ENCODE data around the gene ZNF213.

Gene ZNF213

DNA sequence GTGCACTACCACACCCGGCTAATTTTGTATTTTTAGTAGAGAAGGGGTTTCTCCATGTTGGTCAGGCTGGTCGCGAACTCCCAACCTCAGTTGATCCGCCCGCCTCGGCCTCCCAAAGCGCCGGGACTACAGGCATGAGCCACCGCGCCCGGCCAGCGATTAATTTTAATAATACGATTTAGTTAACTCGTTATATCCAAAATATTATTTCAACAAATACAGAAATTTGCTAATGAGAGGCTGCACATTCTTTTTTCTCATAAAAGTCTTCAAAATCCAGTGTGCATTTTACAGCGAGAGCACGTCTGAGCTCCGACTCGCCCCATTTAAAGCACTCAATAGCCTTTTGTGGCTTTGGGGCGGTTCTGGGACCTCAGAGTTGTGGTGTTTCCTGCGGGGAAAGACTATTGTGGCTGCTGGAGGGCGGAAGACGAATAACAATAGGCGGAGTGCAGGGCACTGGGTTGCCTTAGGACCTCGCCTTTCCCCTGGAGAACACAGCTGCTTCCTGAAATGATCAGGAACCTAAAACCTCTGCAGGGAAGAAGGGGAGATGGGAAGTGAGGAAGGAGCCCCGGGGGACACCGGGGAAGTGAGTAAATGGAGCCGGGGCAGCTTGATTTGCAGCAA lies 32.9 kb upstream of the ZNF213 start:
- no peak for DNase-seq

GRCh38 chr16:3106205-3106928 lies 28.5 kb upstream of the ZNF213 start:
- peak; percentile 76 for DNase-seq

DNA sequence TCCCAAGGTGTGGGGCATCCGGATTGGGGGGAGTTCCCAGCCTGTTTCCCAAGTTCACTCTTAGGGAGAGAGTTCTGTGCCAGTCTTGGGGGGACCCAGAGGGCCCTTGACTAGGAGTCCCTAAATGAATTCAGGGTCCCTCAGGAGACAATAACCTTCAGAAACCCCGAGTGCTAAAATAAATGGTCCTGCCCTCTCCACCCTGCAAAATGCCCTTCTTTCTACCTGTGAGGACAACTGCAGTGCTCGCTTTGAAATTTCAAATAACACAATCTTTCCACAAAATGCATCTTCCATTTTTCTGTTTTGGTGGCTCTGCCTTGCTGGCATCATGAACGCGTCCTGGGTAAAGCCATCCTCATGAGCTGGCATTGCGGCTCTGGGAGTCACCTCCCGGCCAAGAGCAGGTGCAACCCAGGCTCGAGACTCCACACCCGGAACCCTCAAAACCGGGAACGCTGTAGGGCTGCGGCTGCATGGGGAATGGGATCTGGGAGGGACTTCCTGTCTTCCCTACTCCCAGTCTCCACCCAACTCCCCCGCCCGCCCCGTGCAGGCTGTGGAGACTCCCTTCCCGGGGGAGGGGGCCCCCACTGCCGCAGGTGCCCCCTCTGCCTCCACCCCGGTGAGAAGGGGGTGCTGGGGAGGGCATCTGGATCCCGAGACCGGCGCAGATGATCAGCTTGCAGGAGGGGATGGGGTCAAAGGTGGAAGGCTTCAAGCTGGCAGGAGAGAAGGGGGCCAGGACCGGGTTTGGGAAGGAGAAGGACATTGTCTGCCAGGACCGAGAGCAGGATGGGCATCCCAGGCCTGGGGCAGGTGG lies 22.6 kb upstream of the ZNF213 start, which contains the start of gene ZNF205:
TSS of gene ZNF205 (plus strand) at position 529 of the 823 bp plus-strand sequence. CDS start 845 bp downstream, outside the sequence.
- DNase-seq: peak; percentile 63

GRCh38 chr16:3112881-3113574 lies 21.8 kb upstream of the ZNF213 start:
- DNase-seq: no peak

DNA sequence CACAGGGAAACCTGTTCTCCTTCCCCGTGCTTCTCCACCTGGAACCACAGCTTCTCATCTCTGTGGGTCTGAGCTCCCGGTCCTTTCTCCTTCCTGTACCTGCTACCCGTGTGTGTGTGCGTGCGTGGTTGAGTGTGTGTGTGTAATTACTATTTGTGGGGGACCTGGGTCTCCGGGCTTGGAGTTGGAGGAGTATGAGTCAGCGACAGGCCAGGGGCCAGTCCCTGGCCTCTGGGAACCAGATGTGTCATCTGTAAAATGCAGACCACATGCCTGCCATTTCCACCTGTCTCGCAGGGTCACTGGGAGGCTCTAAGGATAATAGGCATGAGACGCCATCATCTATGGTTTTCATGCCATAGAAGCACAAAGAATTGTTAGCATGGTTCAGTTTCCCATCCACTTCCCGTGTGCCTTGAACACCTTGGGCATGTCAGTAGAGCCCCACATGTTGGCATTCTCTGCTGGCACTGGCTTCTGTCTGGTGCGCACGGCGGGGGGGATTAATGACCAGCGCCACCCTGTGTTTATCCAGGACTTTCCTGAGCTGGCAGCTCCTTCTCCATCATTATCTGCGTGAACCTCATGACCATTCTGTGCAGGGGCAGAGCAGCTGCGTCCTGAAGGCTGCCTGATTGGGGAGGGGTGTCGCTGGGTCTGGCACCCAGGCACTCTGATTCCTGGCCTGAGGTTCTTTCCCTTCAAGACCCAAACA lies 20.9 kb upstream of the ZNF213 start:
- no peak for DNase-seq

GRCh38 chr16:3115003-3115402 lies 19.8 kb upstream of the ZNF213 start:
- no peak for DNase-seq

DNA sequence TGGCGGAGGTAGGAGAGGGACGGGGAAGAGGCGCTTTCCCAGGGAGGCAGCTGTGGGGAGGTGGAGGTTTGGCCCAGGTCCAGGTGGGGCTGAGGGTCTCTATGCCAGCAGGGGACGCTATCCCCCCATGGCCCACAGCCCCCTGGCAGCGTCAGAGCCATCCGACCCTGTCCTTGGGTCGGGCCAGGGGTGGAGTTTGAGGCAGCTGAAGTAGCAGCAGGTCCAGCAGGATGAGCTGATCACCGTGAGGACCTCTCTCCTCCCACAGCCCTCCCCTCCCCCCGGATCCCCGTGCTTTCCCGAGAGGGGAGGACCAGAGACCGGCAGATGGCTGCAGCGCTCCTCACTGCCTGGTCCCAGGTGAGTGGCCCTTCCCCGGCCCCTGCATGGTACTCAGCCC lies 19.3 kb upstream of the ZNF213 start:
- no peak for DNase-seq

- DNase-seq: no peak
Measured at GRCh38 chr16:3118204-3118790, 16.5 kb upstream of the ZNF213 start.

DNA sequence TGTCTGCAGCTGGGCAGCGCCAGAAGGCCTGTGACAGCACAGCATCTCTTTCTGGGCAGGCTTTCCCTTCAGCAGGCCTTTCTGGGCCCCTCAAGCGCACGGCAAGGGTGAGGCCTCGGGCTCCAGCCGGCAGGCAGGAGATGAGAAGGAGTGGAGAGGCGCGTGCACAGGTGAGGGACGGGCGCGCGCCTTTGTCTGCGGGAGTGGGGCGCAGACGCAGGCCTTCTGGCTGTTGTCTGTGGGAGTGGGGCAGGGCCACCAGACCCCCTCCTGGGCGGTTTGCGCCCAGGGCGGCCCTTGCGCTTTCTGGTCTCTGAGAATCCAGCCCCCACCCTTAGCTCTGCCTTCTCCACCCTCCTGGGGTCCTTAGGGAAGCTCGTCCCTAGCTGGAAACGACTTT lies 16.0 kb upstream of the ZNF213 start:
- no peak for DNase-seq

- DNase-seq: no peak
Measured at GRCh38 chr16:3119286-3119685, 15.5 kb upstream of the ZNF213 start.

DNA sequence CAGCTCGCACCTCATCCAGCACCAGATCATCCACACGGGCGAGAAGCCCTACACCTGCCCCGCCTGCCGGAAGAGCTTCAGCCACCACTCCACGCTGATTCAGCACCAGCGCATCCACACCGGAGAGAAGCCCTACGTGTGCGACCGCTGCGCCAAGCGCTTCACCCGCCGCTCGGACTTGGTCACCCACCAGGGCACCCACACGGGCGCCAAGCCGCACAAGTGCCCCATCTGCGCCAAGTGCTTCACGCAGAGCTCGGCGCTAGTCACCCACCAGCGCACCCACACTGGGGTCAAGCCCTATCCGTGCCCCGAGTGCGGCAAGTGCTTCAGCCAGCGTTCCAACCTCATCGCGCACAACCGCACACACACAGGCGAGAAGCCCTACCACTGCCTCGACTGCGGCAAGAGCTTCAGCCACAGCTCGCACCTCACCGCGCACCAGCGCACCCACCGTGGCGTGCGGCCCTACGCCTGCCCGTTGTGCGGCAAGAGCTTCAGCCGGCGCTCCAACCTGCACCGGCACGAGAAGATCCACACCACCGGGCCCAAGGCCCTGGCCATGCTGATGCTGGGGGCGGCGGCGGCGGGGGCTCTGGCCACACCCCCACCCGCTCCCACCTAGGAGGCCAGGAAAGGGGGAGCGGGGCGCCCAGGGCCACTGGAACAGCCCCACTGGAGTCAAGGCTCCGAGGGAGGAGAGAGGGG lies 15.0 kb upstream of the ZNF213 start:
- no peak for DNase-seq

GRCh38 chr16:3120435-3120834 lies 14.4 kb upstream of the ZNF213 start:
- DNase-seq: no peak

DNA sequence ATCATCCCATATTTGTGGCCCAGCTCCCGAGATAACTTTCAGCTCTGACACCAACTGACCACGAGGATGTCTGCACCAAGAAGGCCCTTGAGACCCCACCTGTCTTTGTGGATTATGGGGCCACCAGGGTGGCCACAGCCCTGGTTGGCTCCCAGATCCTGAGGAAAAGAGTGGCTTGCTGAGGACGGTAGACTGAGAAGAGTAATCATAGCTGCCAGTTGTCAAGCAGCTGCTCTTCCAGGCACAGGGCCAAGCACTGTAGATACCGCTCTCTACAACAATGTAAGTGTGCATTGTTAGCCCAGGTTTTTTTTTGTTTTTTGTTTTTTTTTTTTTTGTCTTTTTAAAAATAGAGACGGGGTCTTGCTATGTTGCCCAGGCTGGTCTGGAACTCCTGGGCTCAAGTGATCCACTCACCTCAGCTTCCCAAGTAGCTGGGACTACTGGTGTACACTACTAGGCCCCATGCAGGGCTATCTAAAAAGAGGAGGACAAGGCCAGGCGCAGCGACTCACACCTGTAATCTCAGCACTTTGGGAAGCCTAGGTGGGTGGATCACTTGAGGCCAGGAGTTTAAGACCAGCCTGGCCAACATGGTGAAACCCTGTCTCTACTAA lies 12.9 kb upstream of the ZNF213 start:
- peak; percentile 36 for DNase-seq

DNA sequence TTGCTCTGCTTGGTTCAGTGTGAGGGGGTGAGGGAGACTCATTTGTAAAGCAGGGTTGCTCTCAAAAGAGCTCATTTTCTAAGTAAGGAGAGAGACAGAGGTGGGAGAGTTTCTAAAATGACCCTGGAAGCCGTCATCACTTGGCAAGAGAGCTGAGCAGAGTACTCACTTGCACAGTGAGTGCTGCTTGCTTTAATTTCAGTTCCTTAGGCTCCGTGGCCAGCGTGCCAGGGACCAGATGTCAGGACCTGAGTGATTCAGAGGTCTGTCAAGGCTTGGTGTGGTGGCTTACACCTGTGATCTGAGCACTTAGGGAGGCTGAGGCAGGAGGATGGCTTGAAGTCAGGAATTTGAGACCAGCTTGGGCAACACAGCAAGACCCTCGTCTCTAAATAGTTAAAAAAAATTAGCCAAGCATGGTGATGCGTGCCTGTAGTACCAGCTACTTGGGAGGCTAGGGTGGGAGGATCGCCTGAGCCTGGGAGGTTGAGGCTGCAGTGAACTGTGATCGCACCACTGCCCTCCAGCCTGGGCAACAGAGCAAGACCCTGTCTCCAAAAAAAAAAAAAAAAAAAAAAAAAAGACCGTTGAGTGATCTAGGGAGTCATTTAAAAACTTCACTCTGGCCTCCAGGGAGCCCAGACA lies 11.8 kb upstream of the ZNF213 start:
- no peak for DNase-seq

DNA sequence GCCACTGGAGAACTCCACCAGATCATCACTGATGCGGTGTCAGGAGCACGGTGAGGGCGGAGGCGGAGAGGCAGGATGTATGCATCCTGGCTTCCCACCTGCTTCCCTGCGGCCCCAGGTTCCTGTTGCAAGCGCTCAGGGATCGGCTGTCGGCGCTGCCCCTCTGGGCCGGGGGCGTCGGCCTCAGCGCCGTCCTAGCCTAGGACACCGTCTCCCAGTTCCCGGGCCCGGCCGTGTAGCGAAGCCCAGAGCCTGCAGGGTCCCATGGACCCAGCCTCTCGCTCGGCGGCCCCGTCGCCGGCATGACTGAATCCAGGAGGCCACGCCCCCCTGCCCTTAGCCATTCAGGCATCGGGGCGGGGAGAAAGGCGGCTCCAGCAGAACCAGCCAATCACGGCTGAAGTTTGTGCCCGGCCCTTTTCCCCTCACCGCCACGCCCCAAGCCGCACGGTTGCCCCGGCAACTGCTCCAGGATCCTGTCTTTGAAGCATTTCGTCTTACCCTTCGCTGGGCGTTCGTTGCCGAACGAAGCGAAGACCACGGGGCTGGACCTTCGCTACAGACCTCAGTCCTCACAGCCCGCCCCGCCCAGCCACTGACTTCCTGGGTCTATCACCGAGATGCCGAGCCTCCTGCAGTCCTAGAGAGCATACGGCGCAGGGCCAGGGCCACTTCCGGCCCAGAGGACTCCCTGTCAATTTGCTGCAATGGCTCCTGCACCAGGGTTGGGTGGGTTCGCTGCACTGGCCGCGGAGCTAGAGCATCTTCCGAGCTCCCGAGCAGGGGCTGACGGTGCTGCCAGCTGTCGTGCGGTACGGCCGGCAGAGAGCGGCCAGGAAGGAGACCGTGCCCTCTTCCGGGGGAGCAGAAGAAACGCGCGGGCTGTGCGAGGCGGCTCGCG lies 10.6 kb upstream of the ZNF213 start:
- DNase-seq: peak; percentile 87

GRCh38 chr16:3127745-3128144 lies 7.1 kb upstream of the ZNF213 start:
- no peak for DNase-seq

- peak; percentile 64 for DNase-seq
Measured at GRCh38 chr16:3129137-3130131, 5.4 kb upstream of the ZNF213 start.

Measured in NCI-H1105 treated with DMSO at 0.1 percent for 48 hours (cell line).